Measurements from ENCODE around the gene SPTB. TPM values are rescaled to one million over a fixed set of nuclear protein-coding genes. Genes with fewer than 3 reads are reported as not detected.
"Not testable (repeated sequence)": the region's sequence is repeated elsewhere in the genome, so short reads cannot be mapped to it uniquely, and the experiment has no call there.

Gene SPTB
- polyA plus RNA-seq, 1 donor (not counting 4 experiments of a cell fraction or from before 2014, with no cell fraction given), result not detected

- Histone ChIP-seq H3K9me3 (ENCODE audit: control insufficient read depth, low read depth, low read length) (no peaks in the 10 kb centered on the region), H3K4me2 (ENCODE audit: control insufficient read depth, extremely low read depth, insufficient read depth, low read depth, low read length) (peak within 1 kb of the TSS; percentile 100), H3K4me3 (ENCODE audit: control insufficient read depth in 2 of 3, extremely low read depth in 1 of 3, insufficient read depth in 2 of 3, low read depth in 1 of 3, low read length in 3 of 3) (peak within 1 kb of the TSS; percentile 78 to 99 (median 81)), H3K27me3 (ENCODE audit: control insufficient read depth, extremely low read depth, insufficient read depth, low read length) (no peaks in the 10 kb centered on the region), H3K4me1 (ENCODE audit: control insufficient read depth, extremely low read depth, insufficient read depth, low read length) (peaks cover 15% of the 10 kb centered on the region), H3K79me2 (ENCODE audit: control insufficient read depth, insufficient read depth, low read length) (peaks cover 46% of the 10 kb centered on the region), H4K20me1 (ENCODE audit: control insufficient read depth, extremely low read depth, insufficient read depth, low read length) (no peaks in the 10 kb centered on the region), H3K9ac (ENCODE audit: control insufficient read depth, extremely low read depth, insufficient read depth, low read length) (peak within 1 kb of the TSS; percentile 97), H3K27ac (ENCODE audit: control insufficient read depth, insufficient read depth, low read length) (peak within 1 kb of the TSS; percentile 92), H2AFZ (ENCODE audit: control insufficient read depth, low read length) (peak within 1 kb of the TSS; percentile 96), H3K36me3 (ENCODE audit: control insufficient read depth in 2 of 2, extremely low read depth in 1 of 2, insufficient read depth in 2 of 2, low read length in 2 of 2) (no peaks in the 10 kb centered on the region), H3K9me1 (ENCODE audit: control insufficient read depth, extremely low read depth, insufficient read depth, low read length) (no peaks in the 10 kb centered on the region)
- TF ChIP-seq EZH2 (IDR thresholded peaks at IDR 0.05; ENCODE audit: low read length) (no peak), CTCF (optimal IDR thresholded peaks at IDR 0.05 in 1 of 3, IDR thresholded peaks at IDR 0.05 in 1 of 3, conservative IDR thresholded peaks at IDR 0.05 in 1 of 3; ENCODE audit: extremely low read depth in 1 of 3, insufficient read depth in 2 of 3, low read length in 3 of 3) (no peak)
- dilution Hi-C loops (cut with MboI; ENCODE audit: extremely low pct_ligation_motif_present, low sequenced_read_pairs), result no loop called here
- FAIRE-seq (peak; percentile 92), DNase-seq (ENCODE audit: low read depth, low spot score) (peak; percentile 97)
Measured at GRCh38 chr14:64914237-64915028, 34.7 kb upstream of the SPTB start, which contains the start of gene CHURC1. TSS of gene CHURC1 (plus strand) at chr14:64914455. CDS start at chr14:64914496, 41 bp downstream.

- peak overlapping the region; percentile 100 for H3K4me2 ChIP-seq (ENCODE audit: control insufficient read depth, extremely low read depth, insufficient read depth, low read depth, low read length)
Measured at GRCh38 chr14:64913477-64913876, 33.8 kb upstream of the SPTB start.

More at GRCh38 chr14:64913477-64913876, 33.8 kb upstream of the SPTB start:
- H3K27ac ChIP-seq (ENCODE audit: control insufficient read depth, insufficient read depth, low read length); H3K36me3 ChIP-seq (ENCODE audit: control insufficient read depth in 2 of 2, extremely low read depth in 1 of 2, insufficient read depth in 2 of 2, low read length in 2 of 2); H3K9ac ChIP-seq (ENCODE audit: control insufficient read depth, extremely low read depth, insufficient read depth, low read length); FAIRE-seq; DNase-seq (ENCODE audit: low read depth, low spot score); H3K4me3 ChIP-seq (ENCODE audit: control insufficient read depth in 2 of 3, extremely low read depth in 1 of 3, insufficient read depth in 2 of 3, low read depth in 1 of 3, low read length in 3 of 3); H2AFZ ChIP-seq (ENCODE audit: control insufficient read depth, low read length); H3K9me3 ChIP-seq (ENCODE audit: control insufficient read depth, low read depth, low read length); H4K20me1 ChIP-seq (ENCODE audit: control insufficient read depth, extremely low read depth, insufficient read depth, low read length); H3K9me1 ChIP-seq (ENCODE audit: control insufficient read depth, extremely low read depth, insufficient read depth, low read length); H3K27me3 ChIP-seq (ENCODE audit: control insufficient read depth, extremely low read depth, insufficient read depth, low read length); dilution Hi-C loops (cut with MboI; ENCODE audit: extremely low pct_ligation_motif_present, low sequenced_read_pairs): not testable (repeated sequence)
- peaks cover 41% of the 10 kb centered on the region for H3K79me2 ChIP-seq (ENCODE audit: control insufficient read depth, insufficient read depth, low read length)
- H3K4me1 ChIP-seq (ENCODE audit: control insufficient read depth, extremely low read depth, insufficient read depth, low read length), result peaks cover 14% of the 10 kb centered on the region

Data from keratinocyte (primary cell).